ENCODE results near the gene SLC66A1.

Gene SLC66A1

DNA sequence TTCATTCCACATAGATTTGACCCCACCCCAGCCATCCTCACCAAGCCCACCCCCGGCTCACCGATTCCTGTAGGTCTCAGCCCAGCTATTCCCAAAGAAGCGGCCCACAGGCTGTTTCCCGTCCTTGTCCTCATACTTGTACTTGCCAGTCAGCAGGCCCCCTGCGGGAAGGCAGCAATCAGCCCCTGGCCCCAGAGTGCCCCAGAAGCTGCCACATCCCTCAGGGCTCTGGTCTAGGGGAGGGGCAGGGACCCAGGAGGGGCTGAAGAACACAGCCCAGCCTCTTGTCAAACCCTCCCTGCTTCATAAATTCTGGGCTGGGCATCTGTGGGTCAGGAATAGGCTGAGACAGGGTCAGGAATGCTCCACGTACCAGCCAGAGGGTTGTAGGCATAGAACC, 5.2 kb upstream of the SLC66A1 start:
- FAIRE-seq = no peak

GRCh38 chr1:19307794-19308508, 4.2 kb upstream of the SLC66A1 start:
- FAIRE-seq = no peak

DNA sequence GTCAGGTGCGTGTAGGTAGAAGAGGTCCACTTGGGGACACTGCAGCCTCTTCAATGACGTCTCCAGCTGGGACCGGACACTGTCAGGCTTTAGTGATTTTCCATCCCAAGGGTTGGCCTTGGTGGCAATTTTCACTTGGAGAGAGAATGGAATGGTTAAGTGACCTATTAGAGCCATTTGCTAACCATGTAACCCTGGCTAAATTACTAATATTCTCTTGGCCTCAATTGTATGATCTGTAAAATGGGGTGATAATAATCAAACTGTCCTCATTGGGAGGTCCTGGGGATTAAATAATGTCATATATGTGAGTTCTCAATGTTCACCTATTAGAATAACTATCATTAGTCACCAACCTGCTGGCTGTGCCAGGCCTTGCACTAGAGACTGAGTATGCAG, 3.6 kb upstream of the SLC66A1 start:
- no peak for FAIRE-seq

GRCh38 chr1:19309123-19309813, 2.9 kb upstream of the SLC66A1 start:
- peak; percentile 27 for FAIRE-seq

GRCh38 chr1:19310061-19310460, 2.1 kb upstream of the SLC66A1 start:
- no peak for FAIRE-seq

DNA sequence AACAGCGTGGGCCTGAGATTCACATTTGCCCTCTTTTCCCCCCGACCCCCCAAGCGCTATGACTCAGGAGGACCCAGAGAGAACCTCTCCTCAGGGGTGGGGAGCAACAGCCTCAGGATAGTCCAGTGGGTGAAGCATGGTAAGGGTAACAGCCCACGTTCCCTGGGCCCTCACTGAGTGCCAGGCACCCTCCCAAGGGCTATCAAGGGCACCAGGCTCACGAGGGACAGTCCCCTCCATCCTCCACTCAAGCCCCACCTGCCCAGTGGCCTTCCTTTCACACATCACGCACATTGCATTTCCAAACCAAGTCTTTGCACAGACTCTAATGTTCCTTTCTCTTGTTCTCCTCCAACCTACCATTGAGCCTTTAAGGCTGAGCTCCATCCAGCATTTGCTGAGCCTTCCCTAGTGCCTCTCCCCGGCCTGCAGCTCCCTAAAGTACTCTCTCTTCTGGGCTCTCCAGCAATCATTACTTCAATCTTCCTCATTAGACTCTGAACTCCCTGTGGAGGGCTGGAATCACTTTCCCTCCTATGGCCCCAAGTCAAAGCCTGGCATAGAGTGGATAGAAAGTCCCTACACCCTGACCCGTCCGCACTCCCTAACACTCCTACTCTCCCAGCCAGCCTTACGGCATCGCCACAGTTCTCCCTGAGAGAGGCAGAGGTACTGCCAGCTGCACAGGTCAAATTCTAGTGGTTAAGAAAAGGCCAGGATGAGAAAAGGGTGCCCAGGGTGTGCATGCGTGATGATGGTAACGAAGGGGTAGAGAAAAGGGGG, 1.2 kb upstream of the SLC66A1 start:
- no peak for FAIRE-seq

- no peak for FAIRE-seq
Measured at GRCh38 chr1:19311503-19311930, 609 bp upstream of the SLC66A1 start.

- no peak for FAIRE-seq
Measured at GRCh38 chr1:19312782-19313635, 883 bp downstream of the SLC66A1 start.

- no peak for FAIRE-seq
Measured at GRCh38 chr1:19313636-19313959, 1.5 kb downstream of the SLC66A1 start.

DNA sequence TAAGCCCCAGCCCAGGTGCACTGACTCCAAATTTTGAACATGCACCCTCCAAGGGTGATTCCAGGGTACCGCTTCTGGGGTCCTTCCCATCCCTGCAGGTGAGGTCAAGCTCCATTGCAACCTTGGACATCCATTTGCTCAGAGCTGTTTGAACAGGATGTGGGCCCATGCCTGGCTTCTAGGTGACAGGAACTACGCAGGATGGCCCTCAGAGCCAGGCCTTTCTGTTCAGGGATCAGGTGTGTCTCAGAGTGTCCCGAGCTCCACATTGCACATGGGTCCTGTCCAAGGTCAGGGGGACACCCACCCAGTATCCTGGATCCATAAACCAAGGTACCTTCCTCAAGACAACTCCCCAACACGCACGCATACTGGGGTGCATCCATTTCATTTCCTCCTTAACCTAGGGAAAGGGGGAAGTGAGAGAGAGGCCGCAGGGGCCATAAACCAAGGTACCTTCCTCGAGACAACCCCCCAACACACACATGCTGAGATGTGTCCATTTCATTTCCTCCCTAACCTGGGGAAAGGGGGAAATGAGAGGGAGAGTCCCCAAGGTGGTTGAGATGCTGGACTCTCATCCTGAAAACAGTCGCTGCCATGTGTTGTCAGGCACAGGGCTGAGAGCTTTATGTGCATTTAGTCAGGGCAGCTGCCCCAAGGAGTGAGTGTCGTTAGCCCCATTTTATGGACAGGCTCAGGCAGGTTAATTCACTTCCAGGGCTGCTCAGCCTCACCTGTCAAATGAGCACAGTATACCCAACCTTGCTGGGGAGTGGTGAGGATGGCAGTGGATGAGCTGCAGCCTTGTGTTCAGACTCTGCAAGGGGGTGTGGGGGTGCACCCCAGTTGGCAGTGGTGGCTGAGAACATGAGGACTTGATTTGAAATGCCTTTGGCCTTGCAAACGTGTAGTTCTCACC, 2.1 kb downstream of the SLC66A1 start:
- no peak for FAIRE-seq

DNA sequence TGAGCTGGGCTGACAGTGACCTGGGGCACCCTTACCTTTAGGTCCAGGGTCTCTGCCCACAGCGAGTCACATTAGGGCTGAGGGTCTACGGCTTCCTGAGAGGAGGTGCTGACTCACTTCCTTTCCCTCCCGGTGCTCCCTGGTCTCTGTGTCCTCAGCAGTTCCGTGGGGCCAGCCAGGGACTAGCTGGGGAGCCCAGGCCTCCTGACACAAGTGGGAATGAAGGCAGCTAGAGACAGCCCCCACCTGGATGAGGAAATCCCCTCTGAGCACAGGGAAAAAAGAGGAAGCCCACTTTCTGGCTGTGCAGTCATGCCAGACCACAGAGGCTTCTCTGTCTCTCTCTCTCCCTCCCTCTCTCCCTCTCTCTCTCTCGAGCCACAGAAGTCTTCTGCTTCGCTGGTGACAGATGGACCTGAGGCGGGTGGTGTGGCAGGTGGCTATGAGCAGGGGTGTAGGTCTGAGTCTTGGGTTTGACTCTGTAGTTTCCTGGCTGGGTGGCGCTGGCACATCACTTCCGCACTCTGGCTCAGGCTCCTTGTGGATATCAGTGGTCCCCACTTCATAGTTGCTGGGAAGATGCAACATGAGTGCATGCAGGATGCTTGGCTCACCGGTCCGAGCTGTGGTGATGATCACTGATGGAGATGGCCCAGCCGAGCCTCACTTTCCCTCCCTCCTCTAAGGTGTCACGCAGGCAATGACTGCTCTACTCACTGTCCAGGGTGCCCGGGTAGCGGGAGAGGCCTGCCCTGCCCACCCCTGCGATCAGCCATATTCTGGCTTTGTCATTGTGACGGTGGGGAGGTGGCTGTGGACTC, 3.5 kb downstream of the SLC66A1 start:
- FAIRE-seq = no peak

- FAIRE-seq = no peak
Measured at GRCh38 chr1:19317126-19317910, 5.2 kb downstream of the SLC66A1 start.

- no peak for FAIRE-seq
Measured at GRCh38 chr1:19319196-19319595, 7.1 kb downstream of the SLC66A1 start.

DNA sequence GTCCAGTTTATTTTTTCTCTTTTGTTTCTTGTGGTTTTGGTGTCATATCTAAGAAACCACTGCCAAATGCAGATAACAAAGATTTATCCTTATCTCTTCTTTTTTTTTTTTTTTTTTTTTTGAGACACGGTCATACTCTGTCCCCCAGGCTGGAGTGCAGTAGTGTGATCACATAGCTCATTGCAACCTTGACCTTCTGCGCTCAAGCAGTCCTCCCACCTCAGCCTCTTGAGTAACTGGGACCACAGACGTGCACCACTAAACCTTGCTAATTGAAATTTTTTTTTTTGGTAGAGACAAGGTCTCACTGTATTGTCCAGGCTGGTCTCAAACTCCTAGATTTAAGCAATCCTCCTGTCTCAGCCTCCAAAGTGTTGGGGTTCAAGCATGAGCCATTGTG, 8.9 kb downstream of the SLC66A1 start:
- FAIRE-seq = no peak

DNA sequence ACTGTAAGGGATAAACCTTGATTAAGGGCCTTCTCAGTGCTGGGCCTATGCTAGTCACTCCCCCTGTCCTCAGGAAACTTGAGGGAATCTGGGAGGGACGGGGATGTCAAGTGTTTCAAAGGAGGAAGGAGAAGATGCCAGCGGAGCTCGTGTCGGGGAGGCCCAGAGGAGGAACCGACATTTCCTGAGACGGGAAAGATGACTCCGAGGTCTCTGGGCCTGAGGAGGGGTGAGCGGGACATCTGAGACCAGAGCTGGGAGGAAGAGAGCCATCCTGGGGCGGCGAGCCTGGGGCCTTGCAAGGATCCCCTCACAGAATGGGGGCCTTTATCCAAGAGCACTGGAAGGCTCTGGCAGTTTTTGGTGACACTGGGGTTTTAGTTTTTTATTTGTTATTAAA, 10.4 kb downstream of the SLC66A1 start:
- no peak for FAIRE-seq

DNA sequence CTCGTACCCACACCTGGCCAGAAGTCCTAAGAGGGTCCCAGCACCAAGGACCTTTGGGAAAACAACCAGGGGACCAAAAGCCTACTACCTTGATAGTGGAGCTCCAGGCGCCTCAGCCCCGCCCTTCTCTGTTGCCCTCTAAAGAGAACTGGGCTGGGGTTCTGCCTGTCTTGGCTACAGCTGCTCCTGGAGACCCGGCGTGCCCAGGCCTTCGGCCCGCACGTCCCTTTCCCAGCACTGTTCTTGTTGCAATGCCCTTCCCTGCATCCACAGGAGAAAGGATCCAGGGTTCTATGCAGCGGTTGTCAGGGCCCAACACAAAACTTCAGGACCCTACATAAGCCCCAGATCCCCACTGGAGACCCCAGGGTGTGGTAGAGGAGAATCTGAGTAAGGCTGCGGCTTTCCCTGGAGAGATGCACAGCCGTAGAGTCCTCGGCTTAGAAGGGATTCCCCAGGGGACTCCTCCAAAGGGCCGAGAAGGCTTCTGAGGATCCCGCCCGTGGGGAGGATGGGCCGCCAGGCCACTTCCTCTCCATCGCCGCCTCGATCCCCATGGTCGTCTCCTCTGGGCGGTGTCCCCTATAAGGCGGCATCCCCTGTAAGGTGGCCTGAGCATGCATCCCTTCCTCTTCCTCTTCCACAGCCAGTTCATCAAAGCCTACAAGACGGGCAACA, 12.0 kb downstream of the SLC66A1 start:
- FAIRE-seq = no peak

GRCh38 chr1:19324665-19324990, 12.5 kb downstream of the SLC66A1 start:
- no peak for FAIRE-seq

DNA sequence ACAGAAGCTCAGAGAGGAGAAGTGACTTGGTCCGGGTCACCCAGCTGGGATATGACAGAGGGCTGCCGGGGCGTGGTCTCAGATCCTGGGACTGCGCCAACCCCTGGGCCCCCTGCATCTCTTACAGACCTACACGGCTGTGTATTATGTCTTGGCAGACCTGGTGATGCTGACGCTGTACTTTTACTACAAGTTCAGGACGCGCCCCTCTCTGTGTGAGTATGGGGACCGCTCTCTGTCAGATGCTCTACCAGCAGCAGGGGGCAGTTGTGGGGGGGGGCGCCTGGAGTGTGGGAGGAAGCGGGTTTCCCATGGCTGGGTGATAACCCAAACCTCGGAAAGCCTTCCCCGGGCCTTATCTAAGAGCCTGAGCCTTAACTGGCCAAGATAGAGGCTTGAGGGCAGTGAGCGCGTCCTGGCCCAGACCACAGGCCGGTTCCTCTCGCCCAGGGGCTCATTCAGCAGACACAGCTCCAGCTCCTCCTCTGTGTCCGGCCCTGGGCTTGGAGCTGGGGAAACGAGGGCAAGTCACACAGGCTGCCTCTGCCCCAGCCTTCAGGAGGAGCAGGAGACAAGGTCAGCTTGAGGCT, 13.3 kb downstream of the SLC66A1 start:
- no peak for FAIRE-seq
